Measurements from ENCODE around the gene EEF2. TPM values are rescaled to one million over a fixed set of nuclear protein-coding genes. Genes with fewer than 3 reads are reported as not detected.

EEF2 gene
- 1,000 to 10,000 TPM; 1,974 to 1,998 TPM for total RNA-seq

- H3K36me3 ChIP-seq = peaks cover 33 to 37% of the 10 kb centered on the region in 2 donors
- H3K9me3 ChIP-seq = no peaks in the 10 kb centered on the region
- DNase-seq (ENCODE audit: low spot score) = peak; percentile 86
- peak within 1 kb of the TSS; percentile 97 to 98 for H3K27ac ChIP-seq
- H3K4me3 ChIP-seq = peak within 1 kb of the TSS; percentile 91 to 96
- TF ChIP-seq POLR2AphosphoS5 (IDR thresholded peaks at IDR 0.05) = peak; percentile 98
- peak; percentile 99 for TF ChIP-seq POLR2A (IDR thresholded peaks at IDR 0.05)
- TF ChIP-seq CTCF (IDR thresholded peaks at IDR 0.05) = peak in 1 of 4 experiments; percentile 19
- peaks cover 16% of the 10 kb centered on the region for H3K4me1 ChIP-seq (replicated peaks)
- WGBS = under 1% methylated on average over 45 of the region's 80 CpGs
- H3K27me3 ChIP-seq (replicated peaks; ENCODE audit: insufficient read depth) = no peaks in the 10 kb centered on the region
- intact Hi-C loops (cut with DNase I) = loop anchor here (2.0 to 5.0 kb wide), 4 partner anchors 14 to 223 kb away; partner anchors contain the start of genes ANKRD24, APBA3, DAPK3 and MRPL54
These were observed at the start of gene EEF2 for GRCh38 chr19:3984908-3985642. TSS of gene EEF2 (minus strand) at chr19:3985463. CDS start at chr19:3985380, 83 bp downstream.

DNA sequence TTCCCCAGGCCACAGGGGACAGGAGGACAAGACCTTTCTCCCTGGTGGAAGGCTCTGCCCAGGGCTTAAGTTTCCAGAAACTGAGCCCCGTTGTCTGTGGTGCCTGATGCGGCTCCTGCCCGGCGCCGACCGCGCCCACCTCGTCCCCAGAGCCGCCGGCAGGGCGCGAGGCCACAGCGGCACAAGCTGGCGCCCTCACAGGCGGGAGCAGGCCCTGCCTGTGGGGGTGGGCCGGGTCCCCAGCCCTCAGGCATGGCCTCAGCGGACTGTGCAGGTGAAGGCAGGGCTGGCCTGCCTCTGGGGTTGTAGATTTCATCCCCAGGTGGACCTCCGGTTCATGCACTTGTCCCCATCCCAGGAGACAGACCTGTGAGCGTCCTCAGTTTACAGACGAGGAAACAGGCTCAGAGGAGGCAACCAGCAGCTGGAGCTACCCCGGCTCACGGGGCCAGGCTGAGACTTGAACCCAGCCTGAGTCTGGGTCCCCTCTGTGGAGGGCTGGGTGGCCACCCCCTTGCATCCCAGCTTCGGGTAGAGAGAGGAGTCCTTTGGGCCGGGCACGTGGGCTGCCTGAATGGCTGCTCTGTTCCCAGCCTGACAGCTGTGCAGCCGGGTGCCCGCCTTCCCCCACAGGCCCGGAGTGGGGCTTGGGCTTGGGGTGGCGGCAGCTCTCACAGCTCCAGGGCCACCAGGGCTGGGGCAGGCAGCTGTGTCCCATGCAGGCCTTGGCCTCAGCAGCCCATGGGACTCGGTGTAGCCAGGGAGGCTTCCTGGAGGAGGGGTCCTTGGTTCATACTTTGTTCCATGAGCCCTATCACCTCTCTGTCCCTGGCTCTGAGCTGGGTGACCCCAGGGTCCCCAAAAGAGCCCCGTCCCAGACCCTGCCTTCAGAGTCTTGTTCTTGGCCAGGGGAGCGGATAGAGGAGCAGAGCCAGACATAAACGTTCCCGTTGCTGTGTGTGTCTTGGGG, 49.1 kb upstream of the EEF2 start:
- H3K4me1 ChIP-seq (replicated peaks) = no peaks in the 10 kb centered on the region
- H3K9me3 ChIP-seq = no peaks in the 10 kb centered on the region
- H3K27me3 ChIP-seq (replicated peaks; ENCODE audit: insufficient read depth) = no peaks in the 10 kb centered on the region
- no peak overlapping the region for H3K27ac ChIP-seq
- WGBS = 82% methylated on average over 16 of the region's 34 CpGs
- no peak for TF ChIP-seq POLR2A (IDR thresholded peaks at IDR 0.05)
- no peak for TF ChIP-seq CTCF (IDR thresholded peaks at IDR 0.05)
- TF ChIP-seq POLR2AphosphoS5 (IDR thresholded peaks at IDR 0.05) = no peak
- no peak for DNase-seq (ENCODE audit: low spot score)
- H3K36me3 ChIP-seq = no peaks in the 10 kb centered on the region
- H3K4me3 ChIP-seq = no peak overlapping the region
- intact Hi-C loops (cut with DNase I) = no loop called here

- Histone ChIP-seq H3K27me3 (replicated peaks; ENCODE audit: insufficient read depth) (no peaks in the 10 kb centered on the region), H3K27ac (no peak overlapping the region), H3K9me3 (no peaks in the 10 kb centered on the region), H3K4me1 (replicated peaks) (no peaks in the 10 kb centered on the region), H3K4me3 (no peak overlapping the region), H3K36me3 (peaks cover 0 to 6% of the 10 kb centered on the region in 2 donors)
- intact Hi-C loops (cut with DNase I) = no loop called here
- TF ChIP-seq CTCF (IDR thresholded peaks at IDR 0.05) = no peak
- TF ChIP-seq POLR2A (IDR thresholded peaks at IDR 0.05) = no peak
- TF ChIP-seq POLR2AphosphoS5 (IDR thresholded peaks at IDR 0.05) = no peak
- DNase-seq (ENCODE audit: low spot score) = no peak
- 93% methylated on average over 61 of the region's 63 CpGs for WGBS
These were observed 48.0 kb upstream of the EEF2 start for GRCh38 chr19:4033028-4033956.

DNA sequence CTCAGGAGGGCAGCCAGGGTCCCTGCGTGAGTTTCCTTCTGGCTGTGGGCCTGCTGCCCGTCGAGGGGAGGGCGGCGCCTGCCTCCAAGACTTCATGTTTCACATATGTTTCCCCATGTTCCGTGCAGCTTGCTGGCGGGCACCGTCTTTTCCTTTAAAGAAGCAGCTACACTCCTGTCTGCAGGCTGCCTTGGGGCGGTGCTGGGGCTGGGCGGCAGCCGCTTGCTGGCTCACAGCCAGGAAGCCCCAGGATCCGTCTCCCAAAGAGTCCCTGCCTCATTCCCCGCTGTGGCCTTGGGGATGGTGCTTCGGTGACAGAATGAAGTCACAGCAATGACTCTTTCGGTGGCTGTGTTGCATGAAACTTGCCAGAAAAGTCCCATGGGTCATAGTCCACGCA, 47.2 kb upstream of the EEF2 start:
- Histone ChIP-seq H3K27me3 (replicated peaks; ENCODE audit: insufficient read depth) (no peaks in the 10 kb centered on the region), H3K4me3 (no peak overlapping the region), H3K4me1 (replicated peaks) (no peaks in the 10 kb centered on the region), H3K27ac (no peak overlapping the region), H3K36me3 (peaks cover 0 to 7% of the 10 kb centered on the region in 2 donors), H3K9me3 (no peaks in the 10 kb centered on the region)
- DNase-seq (ENCODE audit: low spot score) = no peak
- intact Hi-C loops (cut with DNase I) = no loop called here
- TF ChIP-seq POLR2AphosphoS5 (IDR thresholded peaks at IDR 0.05) = no peak
- TF ChIP-seq CTCF (IDR thresholded peaks at IDR 0.05) = no peak
- TF ChIP-seq POLR2A (IDR thresholded peaks at IDR 0.05) = no peak
- 64% methylated on average over 16 of the region's 16 CpGs for WGBS
